IMR-90 (cell line): ENCODE data around the gene UGT1A1. TPM values are rescaled to one million over a fixed set of nuclear protein-coding genes. Genes with fewer than 3 reads are reported as not detected.

ENCODE experiments used
- ATAC-seq: fragments of 200-7000 bp; cut with Tn5 transposase; 2 replicates; pipeline ENCODE4 v1.9.1; 2020; ENCODE audit warnings: low read depth, mild to moderate bottlenecking, moderate library complexity
- BruUV-seq: library from RNA; stranded (reverse); fragments of 400-500 nt; replicated peaks from 2 replicates; lab custom pipeline; 2021; lab: Mats Ljungman, UMichigan
- CTCF ChIA-PET: fragments of 300-600 bp; formaldehyde crosslinking; extraction: SDS; loops from one replicate; lab custom pipeline; 2021; ENCODE audit warnings: antibody characterized with exemption; lab: Yijun Ruan, JAX
- POLR2A ChIA-PET: fragments of 300-600 bp; sonication (Branson Sonifier 250); formaldehyde crosslinking; loops from one replicate; lab custom pipeline; 2022; ENCODE audit warnings: antibody characterized with exemption; ENCODE audit not compliant: unreplicated experiment; lab: Charles Lee
- DNase-seq: peaks from one replicate; pipeline ENCODE4 v3.0.0; 2013
- H2AFZ ChIP-seq: replicated peaks from 2 replicates; pipeline ENCODE3; 2013; ENCODE audit warnings: low read length, mild to moderate bottlenecking; ENCODE audit not compliant: poor library complexity
- H2AK5ac ChIP-seq: 2 replicates; pipeline ENCODE4 v1.6.1; 2013; ENCODE audit warnings: low read depth, low read length, inconsistent platforms
- H2AK9ac ChIP-seq: replicated peaks from 2 replicates; pipeline ENCODE3; 2013; ENCODE audit warnings: mild to moderate bottlenecking, low read depth, low read length, moderate library complexity; ENCODE audit not compliant: poor library complexity
- H2BK120ac ChIP-seq: 2 replicates; pipeline ENCODE4 v1.6.1; 2013; ENCODE audit warnings: low read depth, low read length, inconsistent platforms
- H2BK15ac ChIP-seq: 3 replicates; pipeline ENCODE4 v1.6.1; 2013; ENCODE audit warnings: low read depth, low read length, inconsistent platforms
- H2BK20ac ChIP-seq: 2 replicates; pipeline ENCODE4 v1.6.1; 2013; ENCODE audit warnings: low read depth, mild to moderate bottlenecking, inconsistent platforms, low read length, moderate library complexity
- H2BK5ac ChIP-seq: 2 replicates; pipeline ENCODE4 v1.6.1; 2013; ENCODE audit warnings: mild to moderate bottlenecking, low read depth, low read length, inconsistent platforms; ENCODE audit not compliant: poor library complexity, severe bottlenecking
- H3K14ac ChIP-seq: replicated peaks from 2 replicates; pipeline ENCODE4 v1.6.1; 2013; ENCODE audit warnings: low read depth, low read length, inconsistent platforms
- H3K18ac ChIP-seq: 2 replicates; pipeline ENCODE4 v1.6.1; 2013; ENCODE audit warnings: low read depth, low read length, control low read depth
- H3K23ac ChIP-seq: 2 replicates; pipeline ENCODE4 v1.6.1; 2013; ENCODE audit warnings: low read depth, low read length, inconsistent platforms
- H3K27ac ChIP-seq: 2 replicates; pipeline ENCODE4 v1.5.1; 2013; ENCODE audit warnings: mild to moderate bottlenecking, control low read depth, low read length; ENCODE audit not compliant: insufficient read depth
- H3K27me3 ChIP-seq: 2 replicates; pipeline ENCODE4 v1.6.1; 2013; ENCODE audit warnings: low read length; ENCODE audit not compliant: control insufficient read depth, insufficient read depth
- H3K36me3 ChIP-seq: 2 replicates; pipeline ENCODE4 v1.6.1; 2013; ENCODE audit warnings: low read length, mixed read lengths; ENCODE audit not compliant: control insufficient read depth, insufficient read depth
- H3K4ac ChIP-seq: 2 replicates; pipeline ENCODE4 v1.6.1; 2013; ENCODE audit warnings: low read depth, low read length, inconsistent platforms
- H3K4me1 ChIP-seq: 2 replicates; pipeline ENCODE4 v1.6.1; 2013; ENCODE audit warnings: low read length, mixed read lengths; ENCODE audit not compliant: control insufficient read depth, insufficient read depth
- H3K4me2 ChIP-seq: 2 replicates; pipeline ENCODE4 v1.6.1; 2013; ENCODE audit warnings: low read depth, mild to moderate bottlenecking, control low read depth, low read length, moderate library complexity
- H3K4me3 ChIP-seq: 2 replicates; pipeline ENCODE4 v1.5.1; 2013; ENCODE audit warnings: low read depth, mild to moderate bottlenecking, control low read depth, low read length, moderate library complexity; ENCODE audit not compliant: insufficient read depth
- H3K56ac ChIP-seq: 2 replicates; pipeline ENCODE4 v1.6.1; 2013; ENCODE audit warnings: low read length, inconsistent platforms; ENCODE audit not compliant: insufficient read depth; ENCODE audit errors: extremely low read depth
- H3K79me1 ChIP-seq, 2 experiments: 2 replicates each; pipeline ENCODE4 v1.6.1; 2013; ENCODE audit warnings: low read length in 2 of 2, inconsistent platforms in 1 of 2, low read depth in 1 of 2
- H3K9ac ChIP-seq: 2 replicates; pipeline ENCODE4 v1.6.1; 2013; ENCODE audit warnings: low read depth, low read length, control low read depth
- H3K9me1 ChIP-seq: 2 replicates; pipeline ENCODE4 v1.6.1; 2013; ENCODE audit warnings: low read length, inconsistent platforms; ENCODE audit not compliant: insufficient read depth
- H3K9me3 ChIP-seq: 2 replicates; pipeline ENCODE4 v1.6.1; 2013; ENCODE audit warnings: low read length; ENCODE audit not compliant: control insufficient read depth, insufficient read depth
- H4K20me1 ChIP-seq: 2 replicates; pipeline ENCODE4 v1.6.1; 2013; ENCODE audit warnings: low read length, inconsistent platforms; ENCODE audit not compliant: insufficient read depth
- H4K5ac ChIP-seq: 2 replicates; pipeline ENCODE4 v1.6.1; 2013; ENCODE audit warnings: mild to moderate bottlenecking, low read depth, low read length, control low read depth
- H4K8ac ChIP-seq, 2 experiments: 2 replicates each; pipeline ENCODE4 v1.6.1; 2013; ENCODE audit warnings: low read depth in 2 of 2, low read length in 2 of 2, control low read depth in 1 of 2, inconsistent platforms in 1 of 2
- H4K91ac ChIP-seq: 2 replicates; pipeline ENCODE4 v1.6.1; 2013; ENCODE audit warnings: low read depth, low read length, inconsistent platforms; ENCODE audit not compliant: insufficient read depth
- BHLHE40 ChIP-seq: fragments of 150-350 bp; IDR thresholded peaks from 2 replicates; pipeline ENCODE4 v1.6.1; 2016; ENCODE audit warnings: mild to moderate bottlenecking, low read depth, low read length
- CEBPB ChIP-seq: IDR thresholded peaks from 2 replicates; pipeline ENCODE4 v1.6.1; 2012; ENCODE audit warnings: low read depth, low read length, improper control_type of control experiment
- CHD1 ChIP-seq: IDR thresholded peaks from 2 replicates; pipeline ENCODE4 v1.6.1; 2012; ENCODE audit warnings: low read depth, low read length, improper control_type of control experiment
- FOS ChIP-seq: fragments of 150-350 bp; IDR thresholded peaks from 2 replicates; pipeline ENCODE4 v1.6.1; 2016; ENCODE audit warnings: low read depth, low read length
- MAFK ChIP-seq: IDR thresholded peaks from 2 replicates; pipeline ENCODE4 v1.6.1; 2012; ENCODE audit warnings: low read depth, low read length, improper control_type of control experiment
- MAZ ChIP-seq: IDR thresholded peaks from 2 replicates; pipeline ENCODE4 v1.6.1; 2012; ENCODE audit warnings: low read depth, mild to moderate bottlenecking, low read length, improper control_type of control experiment, moderate library complexity, borderline replicate concordance
- MXI1 ChIP-seq: IDR thresholded peaks from 2 replicates; pipeline ENCODE4 v1.6.1; 2012; ENCODE audit warnings: low read depth, mild to moderate bottlenecking, low read length, moderate library complexity, borderline replicate concordance
- NFE2L2 ChIP-seq: fragments of 150-350 bp; IDR thresholded peaks from 2 replicates; pipeline ENCODE4 v1.6.1; 2016; ENCODE audit warnings: low read depth, mild to moderate bottlenecking, low read length
- POLR2A ChIP-seq: IDR thresholded peaks from 2 replicates; pipeline ENCODE4 v1.6.1; 2012; ENCODE audit warnings: mild to moderate bottlenecking, low read depth, low read length
- RAD21 ChIP-seq: IDR thresholded peaks from 2 replicates; pipeline ENCODE4 v1.6.1; 2012; ENCODE audit warnings: low read length, improper control_type of control experiment
- RCOR1 ChIP-seq: IDR thresholded peaks from 2 replicates; pipeline ENCODE4 v1.6.1; 2012; ENCODE audit warnings: mild to moderate bottlenecking, low read length, improper control_type of control experiment; ENCODE audit not compliant: insufficient replicate concordance
- RFX5 ChIP-seq: IDR thresholded peaks from 2 replicates; pipeline ENCODE4 v1.8.0; 2012; ENCODE audit warnings: low read depth, mild to moderate bottlenecking, low read length, moderate library complexity
- SMC3 ChIP-seq: fragments of 150-350 bp; IDR thresholded peaks from 2 replicates; pipeline ENCODE4 v1.6.1; 2016; ENCODE audit warnings: low read depth, mild to moderate bottlenecking, antibody characterized with exemption, low read length, moderate library complexity
- WGBS, 2 experiments: methylation state at CpG; one replicate each; pipeline versions ENCODE4 v1.1.5 to v1.1.7; 2013; ENCODE audit warnings: missing lambda C conversion rate in 2 of 2; ENCODE audit not compliant: insufficient read length in 1 of 2; ENCODE audit errors: extremely low coverage in 2 of 2; 5-methylcytosine and 5-hydroxymethylcytosine counted together
- dilution Hi-C: fragments of 300-500 bp; cut with HindIII; formaldehyde crosslinking; loops from one replicate; pipeline ENCODE4 v1.14.3; 2018; ENCODE audit warnings: low sequenced_read_pairs; ENCODE audit not compliant: unreplicated experiment
- in situ Hi-C: fragments of 300-500 bp; cut with MboI; formaldehyde crosslinking; loops from 3 replicates; pipeline ENCODE4 v1.14.3; 2019; ENCODE audit warnings: low sequenced_read_pairs, inconsistent platforms, mixed read lengths
- intact Hi-C: fragments of 100-400 bp; cut with micrococcal nuclease; formaldehyde crosslinking; loops from 2 replicates; pipeline ENCODE4 v1.10.0; 2022
- polyA plus RNA-seq, 3 experiments: library from polyadenylated mRNA; depleted of rRNA; stranded (reverse); fragments of >200 nt; gene quantifications; 2 replicates each; pipeline ENCODE4 v1.2.3, GENCODE V29; 2012; ENCODE audit warnings: low replicate concordance in 1 of 3
- total RNA-seq: library from RNA; depleted of rRNA; stranded (reverse); fragments of >200 nt; gene quantifications from 2 replicates; pipeline ENCODE4 v1.2.3, GENCODE V29; 2012
- TF ChIP-seq, protein P1 (sequence below): fragments of 150-350 bp; IDR thresholded peaks from 2 replicates; pipeline ENCODE4 v1.6.1; 2016; ENCODE audit warnings: low read depth, mild to moderate bottlenecking, low read length, moderate library complexity, borderline replicate concordance
- TF ChIP-seq, protein P2 (sequence below): conservative IDR thresholded peaks from 2 replicates; pipeline ENCODE4 v1.5.1; 2012; ENCODE audit warnings: mild to moderate bottlenecking, low read depth, low read length, improper control_type of control experiment
- TF ChIP-seq, protein P3 (sequence below): fragments of 150-350 bp; IDR thresholded peaks from 2 replicates; pipeline ENCODE4 v1.6.1; 2017; ENCODE audit warnings: mild to moderate bottlenecking, antibody characterized with exemption, low read length, low read depth

Gene UGT1A1
- total and polyA plus RNA-seq, 2 of the 4 experiments (the other 2 are of a cell fraction) = not detected

DNA sequence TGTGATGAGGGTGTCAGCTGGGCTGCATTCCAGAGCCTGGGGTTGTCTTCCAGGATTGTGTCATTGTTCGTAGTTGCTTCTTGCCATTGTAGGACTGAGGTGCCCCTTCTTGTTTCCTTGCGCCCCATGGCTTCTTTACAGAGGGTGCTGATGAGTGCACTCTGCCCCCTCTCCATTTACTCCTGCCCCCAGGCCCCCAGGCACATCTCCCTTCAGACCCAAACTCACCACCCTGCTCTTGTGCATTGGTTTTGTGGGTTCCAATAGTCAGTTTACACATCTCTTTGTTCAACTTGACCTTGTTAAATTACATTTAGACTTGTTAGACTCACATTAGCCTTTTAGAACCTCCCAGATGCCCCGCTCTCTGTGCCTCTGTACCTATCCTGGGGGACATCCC, 61.1 kb downstream of the UGT1A1 start:
- H3K14ac ChIP-seq = no peak overlapping the region
- H3K27ac ChIP-seq = no peak overlapping the region
- ChIA-PET CTCF (no interaction called here), POLR2A (no interaction called here)
- no peak for DNase-seq
- H3K23ac ChIP-seq = no peak overlapping the region
- no peak for ATAC-seq
- no peak overlapping the region for H3K9ac ChIP-seq
- H4K20me1 ChIP-seq = no peaks in the 10 kb centered on the region
- no peak overlapping the region for H2AFZ ChIP-seq
- H4K91ac ChIP-seq = no peak overlapping the region
- no peak overlapping the region for H3K18ac ChIP-seq
- no TSS peak for BruUV-seq
- no peak overlapping the region for H2BK15ac ChIP-seq
- no peak overlapping the region for H3K4me2 ChIP-seq
- H3K4me3 ChIP-seq = no peak overlapping the region
- H3K36me3 ChIP-seq = no peaks in the 10 kb centered on the region
- H2AK5ac ChIP-seq = no peak overlapping the region
- no peaks in the 10 kb centered on the region for H3K9me3 ChIP-seq
- H3K4me1 ChIP-seq = no peaks in the 10 kb centered on the region
- H4K5ac ChIP-seq = no peak overlapping the region
- no peaks in the 10 kb centered on the region for H3K79me1 ChIP-seq
- H3K4ac ChIP-seq = no peak overlapping the region
- H2BK5ac ChIP-seq = no peak overlapping the region
- dilution Hi-C loops (no loop called here), in situ Hi-C loops (no loop called here), intact Hi-C loops (no loop called here)
- no CpG with 5 or more reads among the region's 3 CpGs for WGBS, 2 experiments
- H3K9me1 ChIP-seq = no peaks in the 10 kb centered on the region
- H2BK120ac ChIP-seq = no peak overlapping the region
- no peak overlapping the region for H3K56ac ChIP-seq
- no peak overlapping the region for H2BK20ac ChIP-seq
- TF ChIP-seq POLR2A (no peak), MXI1 (no peak), RAD21 (no peak), RFX5 (no peak), CHD1 (no peak), RCOR1 (no peak), CEBPB (no peak), SMC3 (no peak), BHLHE40 (no peak), MAFK (no peak), MAZ (no peak), FOS (no peak), NFE2L2 (no peak)
- TF ChIP-seq, protein P1, sequence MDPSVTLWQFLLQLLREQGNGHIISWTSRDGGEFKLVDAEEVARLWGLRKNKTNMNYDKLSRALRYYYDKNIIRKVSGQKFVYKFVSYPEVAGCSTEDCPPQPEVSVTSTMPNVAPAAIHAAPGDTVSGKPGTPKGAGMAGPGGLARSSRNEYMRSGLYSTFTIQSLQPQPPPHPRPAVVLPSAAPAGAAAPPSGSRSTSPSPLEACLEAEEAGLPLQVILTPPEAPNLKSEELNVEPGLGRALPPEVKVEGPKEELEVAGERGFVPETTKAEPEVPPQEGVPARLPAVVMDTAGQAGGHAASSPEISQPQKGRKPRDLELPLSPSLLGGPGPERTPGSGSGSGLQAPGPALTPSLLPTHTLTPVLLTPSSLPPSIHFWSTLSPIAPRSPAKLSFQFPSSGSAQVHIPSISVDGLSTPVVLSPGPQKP = no peak
- TF ChIP-seq, protein P2, sequence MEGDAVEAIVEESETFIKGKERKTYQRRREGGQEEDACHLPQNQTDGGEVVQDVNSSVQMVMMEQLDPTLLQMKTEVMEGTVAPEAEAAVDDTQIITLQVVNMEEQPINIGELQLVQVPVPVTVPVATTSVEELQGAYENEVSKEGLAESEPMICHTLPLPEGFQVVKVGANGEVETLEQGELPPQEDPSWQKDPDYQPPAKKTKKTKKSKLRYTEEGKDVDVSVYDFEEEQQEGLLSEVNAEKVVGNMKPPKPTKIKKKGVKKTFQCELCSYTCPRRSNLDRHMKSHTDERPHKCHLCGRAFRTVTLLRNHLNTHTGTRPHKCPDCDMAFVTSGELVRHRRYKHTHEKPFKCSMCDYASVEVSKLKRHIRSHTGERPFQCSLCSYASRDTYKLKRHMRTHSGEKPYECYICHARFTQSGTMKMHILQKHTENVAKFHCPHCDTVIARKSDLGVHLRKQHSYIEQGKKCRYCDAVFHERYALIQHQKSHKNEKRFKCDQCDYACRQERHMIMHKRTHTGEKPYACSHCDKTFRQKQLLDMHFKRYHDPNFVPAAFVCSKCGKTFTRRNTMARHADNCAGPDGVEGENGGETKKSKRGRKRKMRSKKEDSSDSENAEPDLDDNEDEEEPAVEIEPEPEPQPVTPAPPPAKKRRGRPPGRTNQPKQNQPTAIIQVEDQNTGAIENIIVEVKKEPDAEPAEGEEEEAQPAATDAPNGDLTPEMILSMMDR = no peak
- TF ChIP-seq, protein P3, sequence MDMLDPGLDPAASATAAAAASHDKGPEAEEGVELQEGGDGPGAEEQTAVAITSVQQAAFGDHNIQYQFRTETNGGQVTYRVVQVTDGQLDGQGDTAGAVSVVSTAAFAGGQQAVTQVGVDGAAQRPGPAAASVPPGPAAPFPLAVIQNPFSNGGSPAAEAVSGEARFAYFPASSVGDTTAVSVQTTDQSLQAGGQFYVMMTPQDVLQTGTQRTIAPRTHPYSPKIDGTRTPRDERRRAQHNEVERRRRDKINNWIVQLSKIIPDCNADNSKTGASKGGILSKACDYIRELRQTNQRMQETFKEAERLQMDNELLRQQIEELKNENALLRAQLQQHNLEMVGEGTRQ = no peak
- no peak overlapping the region for H4K8ac ChIP-seq
- no peak overlapping the region for H2AK9ac ChIP-seq
- peaks cover 10% of the 10 kb centered on the region for H3K27me3 ChIP-seq
